IPS DF 6.9 (cell line): Measurements from ENCODE around the gene STXBP4.

Experiments used
- DNase-seq: peaks from one replicate; pipeline ENCODE4 v3.0.0-alpha.2; 2013; ENCODE audit warnings: low read depth, low spot score
- H3K27ac ChIP-seq: one replicate; pipeline ENCODE4 v1.5.1; 2013; ENCODE audit warnings: low read length, control low read depth
- H3K27me3 ChIP-seq: 2 replicates; pipeline ENCODE4 v1.6.1; 2013; ENCODE audit warnings: mild to moderate bottlenecking, low read length; ENCODE audit not compliant: control insufficient read depth, insufficient read depth
- H3K36me3 ChIP-seq: 2 replicates; pipeline ENCODE4 v1.6.1; 2013; ENCODE audit warnings: low read length; ENCODE audit not compliant: control insufficient read depth, insufficient read depth
- H3K4me1 ChIP-seq: 2 replicates; pipeline ENCODE4 v1.6.1; 2013; ENCODE audit warnings: low read length; ENCODE audit not compliant: control insufficient read depth, insufficient read depth
- H3K4me3 ChIP-seq: 2 replicates; pipeline ENCODE4 v1.5.1; 2013; ENCODE audit warnings: mild to moderate bottlenecking, low read length
- H3K9me3 ChIP-seq: 2 replicates; pipeline ENCODE4 v1.6.1; 2013; ENCODE audit warnings: low read length, inconsistent platforms; ENCODE audit not compliant: control insufficient read depth, insufficient read depth
- WGBS: extraction: QIAGEN DNeasy Blood & Tissue Kit; methylation state at CpG from one replicate; pipeline ENCODE4 v1.1.7; 2013; ENCODE audit warnings: mixed read lengths, missing lambda C conversion rate; ENCODE audit not compliant: insufficient read length, insufficient coverage; 5-methylcytosine and 5-hydroxymethylcytosine counted together

The STXBP4 gene

DNA sequence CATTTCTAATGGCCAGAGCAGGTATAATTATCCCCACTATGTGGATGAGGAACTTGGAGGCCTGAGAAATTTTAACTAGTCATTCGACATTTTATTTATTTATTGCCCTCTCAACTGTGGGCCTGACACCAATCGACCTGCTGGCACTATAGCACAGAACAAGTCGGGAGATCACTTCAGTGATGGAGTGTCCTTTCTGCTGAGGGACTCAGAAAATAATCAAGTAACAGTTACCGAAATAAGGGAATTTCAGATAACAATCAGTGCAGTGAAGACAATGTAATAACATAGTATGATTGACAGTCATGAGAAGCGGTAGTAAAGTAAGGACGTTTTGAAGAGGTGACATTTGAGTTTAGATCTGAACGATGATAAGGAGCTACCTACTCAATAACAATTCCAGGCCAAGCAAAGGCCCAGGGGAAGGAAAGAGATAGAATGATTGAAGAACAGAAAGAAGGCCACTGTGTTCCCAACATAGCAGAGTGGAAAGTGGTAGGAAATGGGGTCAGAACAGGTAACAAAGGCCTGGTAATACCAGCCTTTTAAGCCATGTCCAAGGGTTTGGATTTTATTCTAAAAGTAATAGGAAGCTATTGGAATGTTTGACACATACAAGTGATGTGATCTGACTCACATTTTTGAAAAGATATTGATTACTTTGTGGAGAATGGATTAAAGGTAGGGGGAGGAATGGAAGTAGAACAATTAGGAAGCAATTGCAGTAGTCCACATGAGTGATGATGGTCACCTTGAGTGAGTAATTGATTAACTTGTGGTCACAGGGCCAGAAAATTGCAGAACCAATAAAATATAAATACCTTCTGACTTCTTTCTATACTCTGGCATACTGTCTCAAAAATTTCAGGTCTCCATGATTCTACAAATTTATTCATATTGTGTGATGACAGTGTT lies 1.4 kb downstream of the STXBP4 start:
- H3K4me1 ChIP-seq: no peaks in the 10 kb centered on the region
- H3K9me3 ChIP-seq: no peaks in the 10 kb centered on the region
- H3K27me3 ChIP-seq: no peaks in the 10 kb centered on the region
- DNase-seq: no peak
- H3K27ac ChIP-seq: no peak overlapping the region
- H3K4me3 ChIP-seq: no peak overlapping the region; the same call in 1 of the 2 replicates
- WGBS: 100% methylated on average over 2 of the region's 7 CpGs
- no peaks in the 10 kb centered on the region for H3K36me3 ChIP-seq

DNA sequence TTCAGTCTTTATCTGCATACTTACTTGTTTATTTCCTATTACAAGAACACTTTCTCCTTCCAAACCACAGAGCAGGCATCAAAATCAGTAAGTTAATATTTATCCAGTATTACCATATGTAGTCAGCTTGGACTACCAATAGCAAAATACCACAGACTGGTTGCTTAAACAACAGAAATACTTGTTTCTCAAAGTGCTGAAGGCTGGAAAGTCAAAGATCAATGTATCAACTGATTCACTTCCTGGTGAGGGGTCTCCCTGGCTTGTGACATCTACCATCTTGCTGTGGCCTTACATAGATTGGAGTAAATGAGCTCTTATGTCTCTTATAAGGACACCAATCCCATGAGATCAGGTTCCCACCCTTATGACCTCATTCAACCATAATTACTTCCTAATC lies 2.6 kb downstream of the STXBP4 start:
- DNase-seq: no peak
- no peaks in the 10 kb centered on the region for H3K4me1 ChIP-seq
- no peaks in the 10 kb centered on the region for H3K9me3 ChIP-seq
- H3K27ac ChIP-seq: no peak overlapping the region
- H3K4me3 ChIP-seq: no peak overlapping the region
- H3K36me3 ChIP-seq: no peaks in the 10 kb centered on the region
- H3K27me3 ChIP-seq: no peaks in the 10 kb centered on the region

DNA sequence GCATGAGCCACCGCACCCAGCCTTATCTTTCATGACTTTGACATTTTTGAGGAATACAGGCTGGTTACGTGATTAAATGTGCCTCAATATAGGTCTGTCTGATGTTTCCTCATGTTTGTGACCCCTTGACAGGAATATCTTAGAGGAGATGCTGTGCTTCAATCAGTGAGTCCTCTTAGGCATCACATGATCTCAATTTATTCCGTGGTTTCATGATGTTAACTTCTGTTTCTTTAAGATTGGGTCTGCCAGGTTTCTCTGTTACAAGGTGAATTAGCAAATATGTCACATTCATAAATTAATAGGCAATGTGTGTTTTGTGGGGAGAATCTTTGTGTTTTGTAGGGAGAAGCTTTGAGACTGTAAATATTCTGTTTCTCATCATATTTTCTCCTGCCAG lies 3.3 kb downstream of the STXBP4 start:
- Histone ChIP-seq H3K4me3 (no peak overlapping the region), H3K27me3 (no peaks in the 10 kb centered on the region), H3K36me3 (no peaks in the 10 kb centered on the region), H3K27ac (no peak overlapping the region), H3K4me1 (no peaks in the 10 kb centered on the region), H3K9me3 (no peaks in the 10 kb centered on the region)
- no peak for DNase-seq
- WGBS: no CpG with 5 or more reads among the region's 3 CpGs

GRCh38 chr17:54972406-54973138 lies 4.0 kb downstream of the STXBP4 start:
- Histone ChIP-seq H3K36me3 (no peaks in the 10 kb centered on the region), H3K4me1 (no peaks in the 10 kb centered on the region), H3K4me3 (no peak overlapping the region), H3K27me3 (no peaks in the 10 kb centered on the region), H3K9me3 (no peaks in the 10 kb centered on the region), H3K27ac (no peak overlapping the region)
- WGBS: 100% methylated on average over 1 of the region's 3 CpGs
- DNase-seq: no peak

DNA sequence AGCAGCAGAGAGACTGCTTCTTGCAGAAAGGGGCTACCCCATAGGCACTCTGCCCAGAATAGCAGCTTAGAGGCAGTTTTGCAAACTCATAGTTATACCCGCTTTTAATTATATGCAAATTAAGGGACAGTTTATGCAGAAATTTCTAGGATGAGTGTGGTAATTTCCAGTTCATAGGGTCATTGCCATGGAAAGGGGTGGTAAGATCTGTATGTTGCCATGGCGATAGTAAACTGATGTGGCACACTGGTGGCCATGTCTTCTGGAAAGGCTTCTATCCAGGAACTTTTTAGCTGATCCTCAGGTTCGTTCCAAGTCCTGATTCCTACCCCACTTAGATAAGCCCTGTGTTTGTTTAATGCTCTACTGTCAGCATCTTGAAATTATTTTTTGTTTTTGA lies 6.2 kb downstream of the STXBP4 start:
- no peak overlapping the region for H3K4me3 ChIP-seq
- no peak for DNase-seq
- H3K36me3 ChIP-seq: no peaks in the 10 kb centered on the region
- WGBS: no CpG with 5 or more reads among the region's 3 CpGs
- H3K27ac ChIP-seq: no peak overlapping the region
- no peaks in the 10 kb centered on the region for H3K9me3 ChIP-seq
- H3K27me3 ChIP-seq: no peaks in the 10 kb centered on the region
- H3K4me1 ChIP-seq: no peaks in the 10 kb centered on the region

GRCh38 chr17:54976316-54976715 lies 7.8 kb downstream of the STXBP4 start:
- H3K27ac ChIP-seq: no peak overlapping the region

DNA sequence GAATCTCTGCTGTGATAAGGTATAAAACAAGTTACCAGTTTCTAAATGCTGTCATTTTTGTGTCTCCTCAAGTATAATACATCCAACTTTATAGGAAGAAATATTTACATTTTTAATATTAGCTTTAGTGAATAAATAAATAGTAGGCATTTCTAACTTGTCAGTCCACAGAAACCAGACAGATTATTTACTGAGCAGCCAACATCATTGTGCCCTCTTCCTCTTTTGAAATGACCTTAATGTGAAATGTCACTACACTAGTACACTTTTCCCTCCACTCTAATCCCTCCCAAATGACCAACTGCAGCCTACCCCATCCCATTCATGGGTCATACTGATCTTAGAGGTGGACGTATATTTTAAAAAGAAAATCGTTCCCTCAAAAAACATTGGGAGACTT lies 9.2 kb downstream of the STXBP4 start:
- Histone ChIP-seq H3K4me1 (no peaks in the 10 kb centered on the region), H3K9me3 (no peaks in the 10 kb centered on the region; the same call in 1 of the 2 replicates), H3K27me3 (no peaks in the 10 kb centered on the region), H3K36me3 (no peaks in the 10 kb centered on the region), H3K27ac (no peak overlapping the region), H3K4me3 (no peak overlapping the region)
- no CpG with 5 or more reads among the region's 2 CpGs for WGBS
- no peak for DNase-seq

More at GRCh38 chr17:54976316-54976715, 7.8 kb downstream of the STXBP4 start:
- no peaks in the 10 kb centered on the region; the same call in 1 of the 2 replicates for H3K9me3 ChIP-seq
- no peak for DNase-seq
- no CpG with 5 or more reads among the region's 3 CpGs for WGBS
- H3K27me3 ChIP-seq: no peaks in the 10 kb centered on the region
- no peak overlapping the region for H3K4me3 ChIP-seq
- no peaks in the 10 kb centered on the region for H3K36me3 ChIP-seq
- no peaks in the 10 kb centered on the region for H3K4me1 ChIP-seq

DNA sequence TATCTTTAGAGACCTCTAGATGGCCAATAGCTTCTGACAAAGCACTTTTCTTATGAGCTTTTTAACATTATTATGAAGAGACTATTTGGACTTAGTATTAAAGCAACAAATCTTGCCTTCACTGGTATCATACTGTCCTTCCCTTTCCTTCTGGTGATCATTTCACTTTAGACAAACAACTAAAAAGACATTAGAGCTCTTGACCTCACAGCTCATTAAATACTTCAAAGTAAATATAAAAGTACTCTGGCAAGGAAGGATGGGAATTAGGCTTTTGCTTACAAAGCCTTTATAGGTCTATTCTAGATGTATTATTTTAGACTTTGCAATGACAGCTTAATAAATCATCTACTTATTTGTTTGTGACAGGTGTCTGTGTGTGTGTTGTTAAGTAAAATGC lies 11.1 kb downstream of the STXBP4 start:
- H3K27ac ChIP-seq: no peak overlapping the region
- no peak overlapping the region for H3K4me3 ChIP-seq
- DNase-seq: no peak
- no peaks in the 10 kb centered on the region; the same call in 1 of the 2 replicates for H3K9me3 ChIP-seq
- no peaks in the 10 kb centered on the region for H3K36me3 ChIP-seq
- H3K4me1 ChIP-seq: no peaks in the 10 kb centered on the region
- H3K27me3 ChIP-seq: no peaks in the 10 kb centered on the region

DNA sequence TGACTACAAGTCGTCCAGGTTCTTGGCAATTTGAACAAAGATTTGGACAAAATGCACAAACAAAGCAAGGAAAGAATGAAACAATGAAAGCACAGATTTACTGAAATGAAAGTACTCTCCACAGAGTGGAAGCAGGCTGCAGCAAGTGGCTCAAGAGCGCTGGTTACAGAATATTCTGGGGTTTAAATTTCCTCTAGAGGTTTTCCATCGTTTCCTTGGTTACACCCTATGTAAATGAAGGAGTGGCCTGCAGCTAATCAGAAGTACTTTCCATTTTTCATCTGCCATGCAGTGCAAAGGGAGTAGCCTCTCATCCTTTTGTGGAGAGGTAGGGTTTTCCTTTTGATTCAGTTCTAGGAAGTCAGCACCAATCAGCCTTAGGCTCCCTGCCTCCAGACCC lies 11.8 kb downstream of the STXBP4 start:
- WGBS: no CpG with 5 or more reads among the region's 3 CpGs
- Histone ChIP-seq H3K9me3 (no peaks in the 10 kb centered on the region; the same call in 1 of the 2 replicates), H3K27me3 (no peaks in the 10 kb centered on the region), H3K4me1 (no peaks in the 10 kb centered on the region), H3K36me3 (no peaks in the 10 kb centered on the region), H3K4me3 (no peak overlapping the region), H3K27ac (no peak overlapping the region)
- no peak for DNase-seq

- Histone ChIP-seq H3K36me3 (no peaks in the 10 kb centered on the region), H3K9me3 (no peaks in the 10 kb centered on the region; the same call in 1 of the 2 replicates), H3K27me3 (no peaks in the 10 kb centered on the region), H3K4me1 (no peaks in the 10 kb centered on the region), H3K27ac (no peak overlapping the region), H3K4me3 (no peak overlapping the region)
- DNase-seq: no peak
Measured at GRCh38 chr17:54982399-54982798, 13.8 kb downstream of the STXBP4 start.
